PC-9 (cell line): Measurements from ENCODE around the gene FAM237B. TPM values are rescaled to one million over a fixed set of nuclear protein-coding genes. Genes with fewer than 3 reads are reported as not detected.

Experiments
- BruUV-seq: library from RNA; stranded (reverse); fragments of 400-500 nt; replicated peaks from 2 replicates; lab custom pipeline; 2021; lab: Mats Ljungman, UMichigan
- CTCF ChIA-PET: fragments of 300-600 bp; sonication (Branson Sonifier 250); formaldehyde crosslinking; loops from one replicate; lab custom pipeline; 2022; ENCODE audit warnings: antibody characterized with exemption; lab: Charles Lee
- POLR2A ChIA-PET: fragments of 300-600 bp; sonication (Branson Sonifier 250); formaldehyde crosslinking; loops from one replicate; lab custom pipeline; 2022; ENCODE audit warnings: antibody characterized with exemption; ENCODE audit not compliant: unreplicated experiment; lab: Charles Lee
- DNase-seq, 2 experiments: peaks; one replicate each; pipeline versions ENCODE4 v3.0.0 to v3.0.0-alpha.2; 2015 to 2022; ENCODE audit warnings: mixed read lengths in 1 of 2
- H2AFZ ChIP-seq: fragments of 200-600 bp; sonication (generic); 2 replicates; pipeline ENCODE4 v1.8.1; 2017; ENCODE audit warnings: antibody characterized with exemption
- H3F3A ChIP-seq: fragments of 200-600 bp; sonication (generic); 2 replicates; pipeline ENCODE4 v1.8.1; 2017; ENCODE audit warnings: antibody characterized with exemption, mild to moderate bottlenecking, low read depth; ENCODE audit not compliant: insufficient read depth
- H3K27ac ChIP-seq: fragments of 200-600 bp; sonication (generic); 2 replicates; pipeline ENCODE4 v1.6.1; 2016; ENCODE audit warnings: mixed run types
- H3K27me3 ChIP-seq: fragments of 200-600 bp; sonication (generic); 2 replicates; pipeline ENCODE4 v1.6.1; 2016; ENCODE audit warnings: low read depth, mixed run types; ENCODE audit not compliant: insufficient read depth
- H3K36me3 ChIP-seq: fragments of 200-600 bp; sonication (generic); 2 replicates; pipeline ENCODE4 v1.6.1; 2016; ENCODE audit warnings: low read depth, mixed run types
- H3K4me1 ChIP-seq: fragments of 200-600 bp; sonication (generic); replicated peaks from 2 replicates; pipeline ENCODE4 v1.6.1; 2016; ENCODE audit warnings: mixed run types; ENCODE audit not compliant: insufficient read depth
- H3K4me2 ChIP-seq: fragments of 200-600 bp; sonication (generic); 2 replicates; pipeline ENCODE4 v1.6.1; 2017; ENCODE audit warnings: mixed run types
- H3K4me3 ChIP-seq: fragments of 200-600 bp; sonication (generic); 2 replicates; pipeline ENCODE4 v1.6.1; 2016; ENCODE audit warnings: mixed run types
- H3K79me2 ChIP-seq: fragments of 200-600 bp; sonication (generic); 2 replicates; pipeline ENCODE4 v1.6.1; 2017; ENCODE audit warnings: low read depth, mixed run types
- H3K9me2 ChIP-seq: fragments of 200-600 bp; sonication (generic); 2 replicates; pipeline ENCODE4 v1.8.1; 2017; ENCODE audit warnings: mild to moderate bottlenecking; ENCODE audit not compliant: insufficient read depth
- H3K9me3 ChIP-seq: fragments of 200-600 bp; sonication (generic); 2 replicates; pipeline ENCODE4 v1.8.1; 2016; ENCODE audit warnings: low read depth; ENCODE audit not compliant: insufficient read depth
- H4K20me1 ChIP-seq: fragments of 200-600 bp; sonication (generic); 2 replicates; pipeline ENCODE4 v1.8.1; 2017; ENCODE audit not compliant: insufficient read depth
- EZH2 ChIP-seq: fragments of 200-600 bp; sonication (generic); IDR thresholded peaks from 2 replicates; pipeline ENCODE4 v1.8.0; 2017; ENCODE audit warnings: antibody characterized with exemption, low read depth
- intact Hi-C: fragments of 100-400 bp; cut with micrococcal nuclease; formaldehyde crosslinking; loops from one replicate; pipeline ENCODE4 v1.10.0; 2022; ENCODE audit not compliant: unreplicated experiment
- total RNA-seq: library from RNA; stranded (reverse); gene quantifications from 2 replicates; pipeline ENCODE4 v1.2.3, GENCODE V29; 2021
- TF ChIP-seq, protein P1 (sequence below): fragments of 200-600 bp; sonication (generic); conservative IDR thresholded peaks from 2 replicates; pipeline ENCODE4 v1.6.1; 2017; ENCODE audit warnings: mixed run types, antibody characterized with exemption, mild to moderate bottlenecking, moderate library complexity

FAM237B gene
- total RNA-seq, 1 experiment from 2014 or later, result not detected

DNA sequence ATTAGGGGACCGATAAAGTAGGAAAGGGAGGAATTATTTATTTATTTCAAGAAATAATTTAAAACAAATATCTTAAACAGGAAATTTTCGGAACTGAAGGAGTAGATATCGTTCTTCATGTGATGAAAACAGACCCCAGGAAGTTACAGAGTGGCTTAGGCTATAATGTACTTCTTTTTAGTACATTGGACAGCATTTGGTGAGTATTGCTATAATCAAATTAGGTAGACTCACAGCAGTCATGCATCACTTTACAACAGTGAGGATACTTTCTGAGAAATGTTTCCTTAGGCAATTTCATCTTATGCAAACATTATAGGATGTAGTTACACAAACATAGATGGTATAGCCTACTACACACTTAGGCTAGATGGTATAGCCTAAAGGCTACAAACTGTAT is 33.0 kb downstream of the FAM237B start:
- Histone ChIP-seq H3K36me3 (peaks cover 9% of the 10 kb centered on the region; the same call in 1 of the 2 replicates), H2AFZ (no peak overlapping the region), H3K9me2 (no peaks in the 10 kb centered on the region), H3K4me1 (no peaks in the 10 kb centered on the region), H3K79me2 (no peaks in the 10 kb centered on the region), H3F3A (no peaks in the 10 kb centered on the region), H3K4me2 (no peak overlapping the region), H3K27ac (no peak overlapping the region), H3K27me3 (no peaks in the 10 kb centered on the region), H3K9me3 (no peaks in the 10 kb centered on the region), H4K20me1 (no peaks in the 10 kb centered on the region), H3K4me3 (no peak overlapping the region)
- intact Hi-C loops, result no loop called here
- POLR2A ChIA-PET, result no interaction called here
- TF ChIP-seq, protein P1, sequence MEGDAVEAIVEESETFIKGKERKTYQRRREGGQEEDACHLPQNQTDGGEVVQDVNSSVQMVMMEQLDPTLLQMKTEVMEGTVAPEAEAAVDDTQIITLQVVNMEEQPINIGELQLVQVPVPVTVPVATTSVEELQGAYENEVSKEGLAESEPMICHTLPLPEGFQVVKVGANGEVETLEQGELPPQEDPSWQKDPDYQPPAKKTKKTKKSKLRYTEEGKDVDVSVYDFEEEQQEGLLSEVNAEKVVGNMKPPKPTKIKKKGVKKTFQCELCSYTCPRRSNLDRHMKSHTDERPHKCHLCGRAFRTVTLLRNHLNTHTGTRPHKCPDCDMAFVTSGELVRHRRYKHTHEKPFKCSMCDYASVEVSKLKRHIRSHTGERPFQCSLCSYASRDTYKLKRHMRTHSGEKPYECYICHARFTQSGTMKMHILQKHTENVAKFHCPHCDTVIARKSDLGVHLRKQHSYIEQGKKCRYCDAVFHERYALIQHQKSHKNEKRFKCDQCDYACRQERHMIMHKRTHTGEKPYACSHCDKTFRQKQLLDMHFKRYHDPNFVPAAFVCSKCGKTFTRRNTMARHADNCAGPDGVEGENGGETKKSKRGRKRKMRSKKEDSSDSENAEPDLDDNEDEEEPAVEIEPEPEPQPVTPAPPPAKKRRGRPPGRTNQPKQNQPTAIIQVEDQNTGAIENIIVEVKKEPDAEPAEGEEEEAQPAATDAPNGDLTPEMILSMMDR, result no peak
- no peak for TF ChIP-seq EZH2
- BruUV-seq, result no TSS peak
- CTCF ChIA-PET, result no interaction called here
- no peak for DNase-seq

DNA sequence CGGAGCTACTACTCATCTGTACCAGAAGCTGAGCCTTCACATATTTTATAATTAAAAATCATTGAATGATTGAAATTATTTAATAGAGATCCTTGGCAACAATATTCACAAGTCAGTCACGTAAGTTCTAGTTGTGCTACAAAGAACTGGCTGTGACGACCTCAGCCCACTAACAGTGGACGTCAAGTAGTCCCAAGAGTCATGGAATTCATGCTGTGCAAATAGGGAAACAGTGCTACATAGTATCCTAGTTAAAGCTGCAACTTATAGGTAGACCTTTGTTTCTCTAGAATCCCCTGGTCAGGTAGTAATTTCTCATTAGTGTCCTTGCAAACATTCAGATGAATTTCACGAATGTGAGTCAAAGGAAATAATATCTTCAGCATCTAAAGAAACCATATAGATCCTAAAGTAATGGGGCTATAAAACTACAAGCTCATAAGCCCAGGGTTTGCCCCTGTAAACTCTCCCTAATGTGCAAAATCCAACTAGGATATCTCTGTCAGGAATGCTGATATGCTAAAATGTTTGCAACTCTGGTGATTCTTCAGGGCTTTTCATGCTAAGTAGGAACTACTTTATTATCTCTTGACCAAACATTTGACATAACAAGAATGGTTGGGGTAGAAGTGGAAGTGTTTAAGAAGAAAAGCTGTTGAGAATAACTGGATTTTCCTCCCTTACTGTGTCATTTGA is 44.9 kb downstream of the FAM237B start:
- Histone ChIP-seq H3K27ac (no peak overlapping the region), H2AFZ (no peak overlapping the region), H3K9me3 (no peaks in the 10 kb centered on the region), H3F3A (no peaks in the 10 kb centered on the region), H3K79me2 (no peaks in the 10 kb centered on the region), H3K4me1 (no peaks in the 10 kb centered on the region), H3K36me3 (no peaks in the 10 kb centered on the region), H4K20me1 (no peaks in the 10 kb centered on the region; the same call in 1 of the 2 replicates), H3K4me3 (no peak overlapping the region), H3K9me2 (no peaks in the 10 kb centered on the region), H3K4me2 (no peak overlapping the region), H3K27me3 (no peaks in the 10 kb centered on the region)
- no peak for DNase-seq
- CTCF ChIA-PET, result no interaction called here
- no TSS peak for BruUV-seq
- POLR2A ChIA-PET, result no interaction called here
- no peak for TF ChIP-seq EZH2
- TF ChIP-seq, protein P1, result no peak
- intact Hi-C loops, result no loop called here

GRCh38 chr7:90274161-90274560 is 46.9 kb downstream of the FAM237B start:
- Histone ChIP-seq H3K4me3 (no peak overlapping the region), H3K27ac (no peak overlapping the region), H3K9me2 (no peaks in the 10 kb centered on the region), H3K4me2 (no peak overlapping the region), H3K9me3 (no peaks in the 10 kb centered on the region), H2AFZ (no peak overlapping the region), H4K20me1 (no peaks in the 10 kb centered on the region; the same call in 1 of the 2 replicates), H3K27me3 (no peaks in the 10 kb centered on the region), H3K4me1 (no peaks in the 10 kb centered on the region), H3F3A (no peaks in the 10 kb centered on the region), H3K36me3 (no peaks in the 10 kb centered on the region), H3K79me2 (no peaks in the 10 kb centered on the region)
- intact Hi-C loops, result no loop called here
- POLR2A ChIA-PET, result no interaction called here
- CTCF ChIA-PET, result no interaction called here
- DNase-seq, result no peak
- BruUV-seq, result no TSS peak
- TF ChIP-seq EZH2, result no peak
- TF ChIP-seq, protein P1, result no peak
